GM21737 (cell line): Measurements from ENCODE around the gene EEFSEC.

ENCODE experiments used
- ATAC-seq: cut with Tn5 transposase; IDR thresholded peaks from one replicate; pipeline ENCODE4 v1.9.1; 2021; ENCODE audit warnings: mild to moderate bottlenecking, moderate library complexity; ENCODE audit not compliant: unreplicated experiment

EEFSEC gene

GRCh38 chr3:128311441-128311844 lies 158.2 kb downstream of the EEFSEC start:
- no peak for ATAC-seq

GRCh38 chr3:128312271-128312670 lies 159.0 kb downstream of the EEFSEC start:
- ATAC-seq: no peak

GRCh38 chr3:128313071-128313725 lies 159.9 kb downstream of the EEFSEC start:
- no peak for ATAC-seq

- ATAC-seq: no peak
Observed at GRCh38 chr3:128313935-128314334, 160.7 kb downstream of the EEFSEC start.

GRCh38 chr3:128315313-128315712 lies 162.0 kb downstream of the EEFSEC start:
- no peak for ATAC-seq

- no peak for ATAC-seq
Observed at GRCh38 chr3:128316481-128316891, 163.2 kb downstream of the EEFSEC start.

GRCh38 chr3:128317101-128317697 lies 163.9 kb downstream of the EEFSEC start:
- no peak for ATAC-seq

- ATAC-seq: no peak
Observed at GRCh38 chr3:128317698-128318231, 164.5 kb downstream of the EEFSEC start.

- no peak for ATAC-seq
Observed at GRCh38 chr3:128318275-128318941, 165.1 kb downstream of the EEFSEC start.

- no peak for ATAC-seq
Observed at GRCh38 chr3:128319107-128319506, 165.8 kb downstream of the EEFSEC start.

GRCh38 chr3:128319741-128320141 lies 166.5 kb downstream of the EEFSEC start:
- no peak for ATAC-seq

- ATAC-seq: no peak
Observed at GRCh38 chr3:128320551-128321340, 167.5 kb downstream of the EEFSEC start.

GRCh38 chr3:128321418-128321817 lies 168.1 kb downstream of the EEFSEC start:
- ATAC-seq: no peak

- ATAC-seq: no peak
Observed at GRCh38 chr3:128322030-128323022, 169.0 kb downstream of the EEFSEC start.

GRCh38 chr3:128323206-128324081 lies 170.2 kb downstream of the EEFSEC start:
- ATAC-seq: no peak

GRCh38 chr3:128324911-128325592 lies 171.8 kb downstream of the EEFSEC start:
- no peak for ATAC-seq

GRCh38 chr3:128326051-128326823 lies 173.0 kb downstream of the EEFSEC start:
- no peak for ATAC-seq

- no peak for ATAC-seq
Observed at GRCh38 chr3:128327606-128328031, 174.3 kb downstream of the EEFSEC start.
